BJ (cell line): Measurements from ENCODE around the gene MAP7D2. TPM values are rescaled to one million over a fixed set of nuclear protein-coding genes. Genes with fewer than 3 reads are reported as not detected.
"Not testable (repeated sequence)": the region's sequence is repeated elsewhere in the genome, so short reads cannot be mapped to it uniquely, and the experiment has no call there.

ENCODE experiments used
- CTCF ChIA-PET: fragments of 350-600 bp; formaldehyde crosslinking; extraction: SDS; loops from one replicate; lab custom pipeline; 2021; ENCODE audit warnings: antibody characterized with exemption, inconsistent platforms; lab: Yijun Ruan, JAX
- POLR2A ChIA-PET: fragments of 300-600 bp; sonication (Branson Sonifier 250); formaldehyde crosslinking; extraction: SDS; loops from one replicate; lab custom pipeline; 2021; ENCODE audit warnings: antibody characterized with exemption; lab: Charles Lee
- DNase-seq: peaks from one replicate; pipeline ENCODE4 v3.0.0-alpha.2; 2011; ENCODE audit warnings: low read depth
- H3K27me3 ChIP-seq: 2 replicates; pipeline ENCODE4 v1.6.0; 2011; ENCODE audit warnings: low read length; ENCODE audit not compliant: control insufficient read depth, insufficient read depth
- H3K36me3 ChIP-seq: 2 replicates; pipeline ENCODE4 v1.5.1; 2011; ENCODE audit warnings: low read length; ENCODE audit not compliant: control insufficient read depth, insufficient read depth
- H3K4me3 ChIP-seq: 2 replicates; pipeline ENCODE4 v1.5.1; 2011; ENCODE audit warnings: low read depth, mild to moderate bottlenecking, control low read depth, low read length
- polyA plus RNA-seq: library from polyadenylated mRNA; depleted of rRNA; stranded (reverse); fragments of >200 nt; gene quantifications from 2 replicates; pipeline ENCODE4 v1.2.3, GENCODE V29; 2011
- TF ChIP-seq, protein P1 (sequence below): IDR thresholded peaks from 2 replicates; pipeline ENCODE4 v1.5.1; 2011; ENCODE audit warnings: low read depth, mild to moderate bottlenecking, control low read depth, inconsistent platforms, low read length, moderate library complexity; ENCODE audit not compliant: insufficient read depth

Gene MAP7D2
- polyA plus RNA-seq, 1 experiment, result 0.18 TPM

DNA sequence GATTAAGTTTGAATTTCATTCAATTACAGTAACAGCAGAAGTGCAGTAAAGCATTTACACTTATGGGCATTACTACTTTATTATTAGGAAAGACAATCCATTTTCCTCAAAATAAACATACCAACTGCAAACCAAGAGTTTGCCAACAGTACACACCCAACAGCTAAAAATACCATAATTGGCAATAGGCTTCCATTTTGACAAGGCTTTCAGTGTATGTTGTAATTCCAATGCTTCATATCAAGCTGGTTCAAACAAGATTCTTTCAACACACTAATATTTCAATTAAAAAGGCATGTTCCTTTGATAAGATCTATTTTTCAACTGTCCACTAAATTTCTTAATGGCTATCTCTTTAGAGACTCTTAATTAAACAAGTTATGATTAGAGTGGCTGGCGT is 12.8 kb upstream of the MAP7D2 start:
- CTCF ChIA-PET, result interaction anchor here (0.7 kb wide), 1 partner anchor 12 kb away, joined by 3 read pairs; the partner anchor contains the start of gene EIF1AX
- Histone ChIP-seq H3K4me3 (no peak overlapping the region), H3K27me3 (no peaks in the 10 kb centered on the region), H3K36me3 (no peaks in the 10 kb centered on the region; the same call in 1 of the 2 replicates)
- TF ChIP-seq, protein P1, sequence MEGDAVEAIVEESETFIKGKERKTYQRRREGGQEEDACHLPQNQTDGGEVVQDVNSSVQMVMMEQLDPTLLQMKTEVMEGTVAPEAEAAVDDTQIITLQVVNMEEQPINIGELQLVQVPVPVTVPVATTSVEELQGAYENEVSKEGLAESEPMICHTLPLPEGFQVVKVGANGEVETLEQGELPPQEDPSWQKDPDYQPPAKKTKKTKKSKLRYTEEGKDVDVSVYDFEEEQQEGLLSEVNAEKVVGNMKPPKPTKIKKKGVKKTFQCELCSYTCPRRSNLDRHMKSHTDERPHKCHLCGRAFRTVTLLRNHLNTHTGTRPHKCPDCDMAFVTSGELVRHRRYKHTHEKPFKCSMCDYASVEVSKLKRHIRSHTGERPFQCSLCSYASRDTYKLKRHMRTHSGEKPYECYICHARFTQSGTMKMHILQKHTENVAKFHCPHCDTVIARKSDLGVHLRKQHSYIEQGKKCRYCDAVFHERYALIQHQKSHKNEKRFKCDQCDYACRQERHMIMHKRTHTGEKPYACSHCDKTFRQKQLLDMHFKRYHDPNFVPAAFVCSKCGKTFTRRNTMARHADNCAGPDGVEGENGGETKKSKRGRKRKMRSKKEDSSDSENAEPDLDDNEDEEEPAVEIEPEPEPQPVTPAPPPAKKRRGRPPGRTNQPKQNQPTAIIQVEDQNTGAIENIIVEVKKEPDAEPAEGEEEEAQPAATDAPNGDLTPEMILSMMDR, result no peak
- POLR2A ChIA-PET, result no interaction called here
- no peak for DNase-seq

GRCh38 chrX:20128670-20129069 is 12.0 kb upstream of the MAP7D2 start:
- no peaks in the 10 kb centered on the region; the same call in 1 of the 2 replicates for H3K36me3 ChIP-seq
- CTCF ChIA-PET, result interaction anchor here (0.8 kb wide), 1 partner anchor 224 kb away, joined by 3 read pairs; no protein-coding TSS in a partner anchor
- TF ChIP-seq, protein P1, result no peak
- DNase-seq, result no peak
- H3K27me3 ChIP-seq, result no peaks in the 10 kb centered on the region
- POLR2A ChIA-PET, result no interaction called here
- no peak overlapping the region for H3K4me3 ChIP-seq

DNA sequence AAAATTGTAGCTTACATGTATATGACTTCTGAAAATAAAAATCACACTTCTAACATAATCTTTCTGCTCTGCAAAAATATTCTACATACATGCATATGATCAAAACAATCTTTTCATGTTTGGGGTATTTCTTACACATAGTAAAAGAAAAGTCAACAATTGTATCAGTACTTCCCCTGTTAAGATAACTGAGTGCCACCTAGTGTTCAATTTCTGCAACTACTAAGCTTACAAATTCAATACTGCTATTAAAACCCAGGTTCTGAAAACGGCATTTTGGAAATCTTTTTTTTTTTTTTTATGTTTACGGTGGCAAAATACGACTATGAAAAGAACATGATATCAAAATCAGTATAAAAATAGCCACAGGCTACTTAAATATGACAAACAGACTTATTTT is 10.7 kb upstream of the MAP7D2 start:
- H3K27me3 ChIP-seq, H3K36me3 ChIP-seq, DNase-seq, CTCF ChIA-PET, POLR2A ChIA-PET, H3K4me3 ChIP-seq: not testable (repeated sequence)

- POLR2A ChIA-PET, H3K36me3 ChIP-seq, DNase-seq, CTCF ChIA-PET, H3K4me3 ChIP-seq, H3K27me3 ChIP-seq: not testable (repeated sequence)
Measured at GRCh38 chrX:20126833-20127232, 10.1 kb upstream of the MAP7D2 start.

- CTCF ChIA-PET, result no interaction called here
- Histone ChIP-seq H3K27me3 (no peaks in the 10 kb centered on the region), H3K36me3 (no peaks in the 10 kb centered on the region; the same call in 1 of the 2 replicates), H3K4me3 (no peak overlapping the region)
- TF ChIP-seq, protein P1, result no peak
- POLR2A ChIA-PET, result no interaction called here
- DNase-seq, result no peak
Measured at GRCh38 chrX:20124964-20125363, 8.3 kb upstream of the MAP7D2 start.

- H3K36me3 ChIP-seq, result no peaks in the 10 kb centered on the region
- CTCF ChIA-PET, result interaction anchor here (0.9 kb wide), 1 partner anchor 213 kb away, joined by 4 read pairs; no protein-coding TSS in a partner anchor
- TF ChIP-seq, protein P1, result no peak
- POLR2A ChIA-PET, result no interaction called here
- DNase-seq, result no peak
- peaks cover 3% of the 10 kb centered on the region for H3K27me3 ChIP-seq
- H3K4me3 ChIP-seq, result no peak overlapping the region
Measured at GRCh38 chrX:20118065-20118824, 1.5 kb upstream of the MAP7D2 start.
